IPS-11a (cell line): ENCODE results near the gene LAMA1.
"Not testable (repeated sequence)": the region's sequence is repeated elsewhere in the genome, so short reads cannot be mapped to it uniquely, and the experiment has no call there.

Experiments
- H3K4me3 ChIP-seq: one replicate; pipeline ENCODE4 v1.5.1; 2013; ENCODE audit warnings: low read depth, low read length, control low read depth

Gene LAMA1

GRCh38 chr18:6949800-6950586 is 167.6 kb downstream of the LAMA1 start:
- H3K4me3 ChIP-seq, result no peak overlapping the region

GRCh38 chr18:6948281-6949055 is 169.1 kb downstream of the LAMA1 start:
- no peak overlapping the region for H3K4me3 ChIP-seq

GRCh38 chr18:6947338-6948030 is 170.1 kb downstream of the LAMA1 start:
- no peak overlapping the region for H3K4me3 ChIP-seq

DNA sequence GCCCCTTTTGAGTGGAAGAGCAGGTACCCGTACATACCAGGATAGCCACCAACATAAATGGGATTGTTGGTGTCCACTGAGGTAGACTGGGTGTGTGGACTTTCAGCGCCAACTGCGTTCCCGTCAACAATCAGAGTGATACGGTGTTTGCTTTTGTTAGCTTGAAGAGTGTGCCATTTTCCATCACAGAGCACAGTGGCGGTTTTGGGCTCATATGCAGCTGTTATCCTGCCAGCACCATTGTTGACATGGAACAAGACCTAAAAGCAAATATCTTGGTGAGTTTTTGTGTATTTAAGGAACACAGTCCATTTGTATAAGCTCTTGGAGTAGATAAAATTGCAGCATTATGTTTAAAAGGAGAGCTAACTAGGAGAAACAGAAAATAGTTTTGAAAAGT is 174.5 kb downstream of the LAMA1 start:
- no peak overlapping the region for H3K4me3 ChIP-seq

DNA sequence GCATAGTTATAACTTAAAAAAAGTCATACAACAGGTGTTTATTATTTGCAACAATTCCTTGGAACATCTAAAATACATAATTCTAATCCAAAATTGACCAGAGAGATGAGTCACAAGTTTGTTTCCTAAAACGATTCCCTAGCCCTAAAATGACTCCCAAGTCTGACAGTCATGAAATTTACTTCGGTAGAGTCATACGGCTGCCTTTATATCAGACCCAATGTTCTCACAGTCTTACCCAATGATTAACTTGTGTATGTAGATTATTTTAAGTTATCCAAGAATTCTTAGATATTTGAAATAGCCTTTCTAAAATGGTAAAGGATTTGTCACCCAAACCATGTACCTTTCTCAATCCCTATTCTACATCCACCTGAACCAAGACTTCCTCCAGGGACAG is 174.9 kb downstream of the LAMA1 start:
- no peak overlapping the region for H3K4me3 ChIP-seq

DNA sequence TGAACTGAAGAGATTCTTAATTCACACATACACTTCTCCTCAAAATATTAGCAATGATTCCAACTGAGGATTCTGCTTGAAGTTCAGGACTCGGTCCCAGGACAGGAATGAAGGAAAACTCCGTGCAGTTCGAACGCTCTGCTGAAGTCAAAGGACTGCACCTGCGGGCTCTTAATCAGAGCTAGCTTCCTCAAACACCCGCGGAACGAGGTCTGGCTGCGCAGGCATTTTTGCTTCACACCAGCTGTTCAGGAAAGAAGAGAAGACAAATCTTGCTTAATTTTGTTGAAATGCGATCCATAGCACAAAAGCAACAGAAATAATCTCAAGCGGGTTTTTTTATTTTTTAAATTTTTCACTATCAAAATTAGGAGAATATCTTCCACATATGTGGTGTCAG is 175.6 kb downstream of the LAMA1 start:
- H3K4me3 ChIP-seq, result no peak overlapping the region

DNA sequence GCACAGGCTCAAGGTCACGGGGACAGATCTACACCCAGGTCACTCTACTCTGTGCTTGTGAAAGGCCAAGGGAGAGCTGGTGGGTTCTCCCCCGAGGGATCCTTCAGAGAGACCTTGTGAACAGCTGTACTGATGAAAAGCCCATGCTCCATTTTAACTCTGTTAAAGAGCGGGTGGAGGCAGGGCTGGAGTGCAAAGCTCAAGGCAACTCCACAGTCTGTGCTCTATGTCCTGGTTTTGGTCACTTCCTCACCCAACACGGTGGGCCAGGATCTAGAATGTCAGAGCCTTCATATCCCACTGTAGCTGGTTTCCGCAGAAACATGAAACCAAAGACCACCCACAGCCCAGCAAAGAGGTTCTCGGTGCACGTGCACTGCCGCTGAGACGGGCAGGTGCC is 177.1 kb downstream of the LAMA1 start:
- H3K4me3 ChIP-seq, result no peak overlapping the region

- no peak overlapping the region for H3K4me3 ChIP-seq
Observed at GRCh38 chr18:6939972-6940371, 177.6 kb downstream of the LAMA1 start.

- H3K4me3 ChIP-seq, result not testable (repeated sequence)
Observed at GRCh38 chr18:6938403-6938802, 179.2 kb downstream of the LAMA1 start.

DNA sequence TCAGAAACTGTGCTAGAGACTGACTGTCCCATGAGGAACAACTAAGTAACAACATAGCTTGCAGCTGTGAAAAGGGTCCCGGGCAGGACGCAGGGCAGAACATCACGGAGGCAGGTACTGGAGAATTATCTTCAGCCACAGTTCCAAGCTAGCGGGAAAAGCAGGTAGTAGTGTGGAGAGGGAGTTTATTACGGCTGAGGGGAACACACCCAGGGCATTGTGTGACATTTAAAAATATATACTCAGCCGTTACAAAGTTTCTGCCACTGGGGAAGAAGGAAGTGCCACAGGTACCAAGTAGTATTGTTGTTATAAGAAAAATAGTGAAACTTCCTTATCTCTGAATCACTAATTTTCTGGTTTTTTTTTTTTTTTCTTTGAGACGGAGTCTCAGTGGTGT is 179.6 kb downstream of the LAMA1 start:
- H3K4me3 ChIP-seq, result no peak overlapping the region

GRCh38 chr18:6934859-6935258 is 182.7 kb downstream of the LAMA1 start:
- no peak overlapping the region for H3K4me3 ChIP-seq

DNA sequence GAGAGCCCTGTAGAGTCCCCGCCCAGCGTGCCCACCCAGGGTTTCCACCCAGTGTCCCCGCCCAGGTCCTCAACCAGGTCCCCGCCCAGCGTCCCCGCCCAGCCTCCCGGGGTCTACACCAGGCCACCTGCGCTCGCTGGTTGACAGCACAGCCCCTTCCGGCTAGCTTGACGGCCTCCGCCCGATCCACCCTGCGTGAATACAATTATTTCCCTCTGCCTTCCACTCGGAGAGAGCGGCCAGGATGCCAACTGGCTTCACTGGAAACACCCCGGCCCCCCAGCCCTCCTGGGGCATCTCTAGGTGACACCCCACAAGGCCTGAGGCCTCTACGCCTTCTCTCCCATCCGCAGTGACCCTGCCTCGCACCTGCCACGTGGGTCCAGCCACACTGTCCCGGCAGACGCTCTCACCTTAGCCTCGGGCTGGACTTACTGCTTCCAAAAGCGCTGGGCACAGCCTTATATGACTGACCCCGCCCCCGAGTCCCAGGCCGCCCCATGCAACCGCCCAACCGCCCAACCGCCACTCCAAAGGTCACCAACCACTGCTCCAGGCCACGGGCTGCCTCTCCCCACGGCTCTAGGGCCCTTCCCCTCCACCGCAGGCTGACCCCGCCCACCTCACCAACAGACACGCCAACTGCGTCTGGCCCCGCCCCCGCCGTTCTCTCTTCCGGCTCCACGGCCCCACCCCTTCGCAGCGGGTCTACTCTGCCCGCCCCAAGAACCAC is 188.1 kb downstream of the LAMA1 start:
- no peak overlapping the region for H3K4me3 ChIP-seq

DNA sequence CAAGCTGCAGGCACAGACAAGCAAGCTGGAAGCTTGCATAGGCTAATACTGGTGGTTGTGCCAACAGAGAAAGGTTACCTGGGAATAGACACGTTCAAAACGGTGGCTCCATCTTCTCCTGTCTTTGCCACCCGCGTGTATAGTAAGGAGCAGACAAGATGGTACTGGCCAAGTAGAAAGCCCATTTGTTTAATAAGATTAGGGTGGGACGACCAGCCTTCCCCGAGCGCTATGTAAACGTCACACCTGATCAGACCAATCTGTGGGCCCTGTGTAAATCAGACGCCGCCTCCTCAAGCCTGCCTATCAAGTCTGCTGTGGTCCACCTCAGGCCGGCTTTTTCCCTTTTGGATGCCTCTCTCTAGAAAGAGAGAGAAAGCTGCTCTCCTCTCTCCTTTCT is 189.2 kb downstream of the LAMA1 start:
- H3K4me3 ChIP-seq, result no peak overlapping the region

GRCh38 chr18:6927153-6927552 is 190.4 kb downstream of the LAMA1 start:
- no peak overlapping the region for H3K4me3 ChIP-seq

DNA sequence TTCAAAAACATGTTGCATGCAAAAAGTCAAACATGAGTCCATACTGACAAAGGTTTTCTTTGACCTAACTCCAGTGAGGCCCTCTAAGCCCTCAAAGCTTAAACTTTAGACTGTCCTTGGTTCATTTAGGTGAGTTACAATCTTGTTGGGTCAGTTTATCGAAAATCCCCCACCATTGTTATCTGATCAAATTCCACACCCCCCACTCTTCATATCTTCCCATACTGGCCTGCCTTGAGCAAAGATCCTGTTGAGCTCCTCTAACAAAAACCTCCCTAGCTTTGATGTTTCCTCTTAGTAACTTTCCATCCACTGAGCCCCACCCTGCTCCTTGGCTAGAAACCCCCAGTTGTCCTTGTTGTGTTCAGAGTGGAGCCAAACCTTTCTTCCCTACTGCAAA is 194.4 kb downstream of the LAMA1 start:
- no peak overlapping the region for H3K4me3 ChIP-seq

- H3K4me3 ChIP-seq, result no peak overlapping the region
Observed at GRCh38 chr18:6921571-6921970, 196.0 kb downstream of the LAMA1 start.

- H3K4me3 ChIP-seq, result no peak overlapping the region
Observed at GRCh38 chr18:6920099-6920955, 197.3 kb downstream of the LAMA1 start.

DNA sequence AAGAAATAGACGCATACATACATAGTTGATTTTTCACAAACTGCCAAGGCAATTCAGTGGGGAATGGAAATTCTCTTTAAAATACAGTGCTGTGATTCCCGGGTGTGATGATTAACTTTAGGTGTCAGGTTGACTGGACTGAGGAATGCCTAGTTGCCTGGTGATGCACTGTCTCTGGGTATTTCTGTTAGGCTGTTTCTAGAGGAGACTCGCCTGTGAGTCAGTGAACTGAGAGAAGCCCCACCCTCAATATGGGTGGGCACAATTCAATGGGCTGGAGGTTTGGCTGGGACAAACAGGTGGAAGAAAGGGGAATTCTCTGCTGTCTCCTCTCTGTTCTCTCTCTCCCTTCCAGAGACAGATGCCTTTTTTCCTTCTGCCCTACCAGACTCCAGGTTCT is 200.5 kb downstream of the LAMA1 start:
- H3K4me3 ChIP-seq, result no peak overlapping the region

DNA sequence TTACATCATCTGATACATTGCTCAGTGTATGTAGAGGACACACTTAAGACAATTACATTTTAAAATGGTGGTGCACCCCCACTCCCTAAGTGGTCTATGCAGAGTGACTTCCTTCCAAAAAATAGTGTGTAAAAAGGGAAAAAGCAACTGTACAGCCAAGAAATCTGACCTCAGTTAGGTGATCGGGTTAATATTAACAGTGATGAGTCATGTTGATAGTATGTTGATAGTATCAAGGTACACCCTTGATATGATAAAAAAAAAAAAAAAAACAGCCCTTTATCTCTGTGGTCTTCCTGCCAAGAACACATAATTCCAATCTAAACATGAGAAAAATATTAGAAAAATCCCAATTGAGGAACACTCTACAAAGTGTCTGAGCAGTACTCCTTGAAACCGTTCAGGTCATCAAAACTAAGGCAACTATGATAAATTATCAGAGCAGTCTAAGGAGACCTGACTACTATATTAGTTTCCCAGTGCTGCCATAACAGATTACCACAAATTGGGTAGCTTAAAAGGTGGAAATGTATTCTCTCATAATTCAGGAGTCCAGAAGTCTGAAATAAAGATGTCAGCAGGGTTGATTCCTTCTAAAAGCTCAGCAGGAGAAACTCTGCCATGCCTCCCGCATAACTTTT is 216.2 kb downstream of the LAMA1 start:
- no peak overlapping the region for H3K4me3 ChIP-seq

- H3K4me3 ChIP-seq, result no peak overlapping the region
Observed at GRCh38 chr18:6891788-6892187, 225.8 kb downstream of the LAMA1 start.
